Measurements from ENCODE around the gene KRTAP10-9. TPM values are rescaled to one million over a fixed set of nuclear protein-coding genes. Genes with fewer than 3 reads are reported as not detected.
A peak's percentile ranks its signal among the peaks of the same experiment; 100 is the strongest.
"Not testable (repeated sequence)": the region's sequence is repeated elsewhere in the genome, so short reads cannot be mapped to it uniquely, and the experiment has no call there.

KRTAP10-9 gene
- total and polyA plus RNA-seq, 2 of the 8 experiments (the other 6 are each of a cell fraction or from before 2014, with no cell fraction given), result not detected

DNA sequence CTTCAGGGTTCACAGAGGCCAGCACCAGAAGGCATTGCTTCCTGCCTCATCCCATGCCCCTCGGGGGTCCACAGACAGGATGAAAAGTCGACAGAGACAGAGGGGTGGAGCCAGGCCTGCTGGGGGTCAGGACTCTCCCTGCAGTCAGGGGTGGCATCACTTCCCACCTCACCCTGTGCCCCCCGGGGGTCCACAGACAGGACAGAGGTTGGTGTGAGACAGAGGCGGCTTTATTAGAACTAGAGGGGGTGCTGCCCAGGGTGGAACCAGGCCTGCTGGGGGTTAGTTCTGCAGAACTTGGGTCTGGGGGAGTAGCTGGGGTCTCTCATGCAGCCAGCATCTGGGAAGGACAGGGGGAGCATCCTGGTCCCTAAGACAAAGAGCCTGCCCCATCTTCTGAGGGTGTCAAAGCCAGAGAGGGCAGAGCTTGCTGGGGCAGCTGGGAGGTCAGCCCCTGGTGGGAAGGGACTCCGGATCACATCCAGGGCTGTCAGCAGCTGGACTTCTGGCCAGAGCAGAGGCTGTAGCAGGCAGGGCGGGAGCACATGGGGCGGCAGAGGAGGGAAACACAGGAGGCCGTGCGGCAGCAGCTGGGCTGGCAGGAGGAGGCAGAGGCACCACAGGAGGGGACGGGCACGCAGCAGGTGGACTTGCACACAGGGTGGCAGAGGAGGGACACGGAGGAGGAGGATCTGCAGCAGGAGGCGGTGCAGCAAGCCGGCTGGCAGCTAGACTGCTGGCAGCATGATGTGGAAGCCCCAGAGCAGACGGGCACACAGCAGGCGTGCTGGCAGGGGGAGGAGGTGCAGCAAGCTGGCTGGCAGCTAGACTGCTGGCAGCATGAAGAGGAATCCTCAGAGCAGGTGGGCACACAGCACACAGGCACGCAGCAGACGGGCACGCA, 35.7 kb upstream of the KRTAP10-9 start:
- H3K18ac ChIP-seq (ENCODE audit: extremely low read depth, low read length); H3K9ac ChIP-seq (replicated peaks in 1 of 4; ENCODE audit: extremely low read depth in 1 of 4, low read depth in 3 of 4, low read length in 3 of 4); H4K8ac ChIP-seq (ENCODE audit: extremely low read depth, insufficient read depth, low read length); H3K56ac ChIP-seq (replicated peaks; ENCODE audit: insufficient read length, low read depth, low read length); H3K23me2 ChIP-seq (ENCODE audit: low read depth, low read length); H3K27me3 ChIP-seq (replicated peaks in 1 of 4; ENCODE audit: control insufficient read depth in 3 of 4, extremely low read depth in 1 of 4, insufficient read depth in 3 of 4, low read length in 3 of 4); H3K4ac ChIP-seq (replicated peaks; ENCODE audit: insufficient read length, low read depth, low read length); H3K79me1 ChIP-seq (ENCODE audit: low read depth, low read length); H3K4me2 ChIP-seq (ENCODE audit: insufficient read depth in 1 of 2, low read depth in 2 of 2, low read length in 2 of 2); H3K9me3 ChIP-seq (ENCODE audit: insufficient read depth in 2 of 2, low read depth in 1 of 2, low read length in 1 of 2); H3K36me3 ChIP-seq (ENCODE audit: control insufficient read depth in 2 of 4, insufficient read depth in 4 of 4, low read length in 3 of 4); H3K27ac ChIP-seq (ENCODE audit: low read depth, low read length); H2BK15ac ChIP-seq (ENCODE audit: low read length); H4K91ac ChIP-seq (replicated peaks; ENCODE audit: insufficient read length, low read length); H3K79me2 ChIP-seq (ENCODE audit: control insufficient read depth in 1 of 2, insufficient read depth in 2 of 2, low read length in 2 of 2); H2BK120ac ChIP-seq (replicated peaks; ENCODE audit: low read depth, low read length); FAIRE-seq; H3K4me3 ChIP-seq (ENCODE audit: extremely low read depth in 1 of 4, insufficient read depth in 2 of 4, low read depth in 3 of 4, low read length in 4 of 4); H4K5ac ChIP-seq (ENCODE audit: insufficient read length, low read depth, low read length); POLR2A ChIA-PET (ENCODE audit: partially characterized antibody); H3K23ac ChIP-seq (ENCODE audit: insufficient read length); H2BK20ac ChIP-seq (ENCODE audit: low read length); H2BK5ac ChIP-seq (ENCODE audit: low read depth, low read length); H2AFZ ChIP-seq (ENCODE audit: low read length); H4K20me1 ChIP-seq (replicated peaks in 1 of 2; ENCODE audit: control insufficient read depth in 1 of 2, insufficient read depth in 2 of 2, low read length in 2 of 2); H3K14ac ChIP-seq (ENCODE audit: insufficient read length); H2AK5ac ChIP-seq (ENCODE audit: low read depth, low read length): not testable (repeated sequence)
- H2BK12ac ChIP-seq (ENCODE audit: low read depth, low read length), result peak overlapping the region; percentile 27; the same call in 1 of the 2 replicates
- 88% methylated on average over 17 of the region's 19 CpGs; no CpG with 5 or more reads in 1 of the 2 experiments for WGBS, 2 experiments (ENCODE audit: extremely low coverage in 1 of 2, insufficient coverage in 1 of 2, insufficient read length in 1 of 2, insufficient replicate concordance in 2 of 2, low coverage in 1 of 2, low lambda C conversion rate in 2 of 2, missing lambda C conversion rate in 1 of 2)
- CTCF ChIA-PET (ENCODE audit: partially characterized antibody), result interaction anchor here (1.6 kb wide), 1 partner anchor 168 kb away, joined by 4 read pairs; no protein-coding TSS in a partner anchor
- peaks cover 2 to 15% (median 6%) of the 10 kb centered on the region in 4 experiments for H3K4me1 ChIP-seq (replicated peaks in 1 of 4; ENCODE audit: control insufficient read depth in 3 of 4, insufficient read depth in 4 of 4, low read length in 3 of 4)
- peak in 1 of 2 experiments; percentile 46 for DNase-seq (ENCODE audit: low read depth in 1 of 2, low spot score in 2 of 2)

Measured in H1 (cell line).